Hepatic stellate cell (primary cell): Measurements from ENCODE around the gene TJP1.
A peak's percentile ranks its signal among the peaks of the same experiment; 100 is the strongest.
"Not testable (repeated sequence)": the region's sequence is repeated elsewhere in the genome, so short reads cannot be mapped to it uniquely, and the experiment has no call there.

Experiments
- DNase-seq: peaks from one replicate; pipeline ENCODE4 v3.0.0; 2011; ENCODE audit warnings: low spot score

The TJP1 gene

GRCh38 chr15:29681166-29681845 is 141.0 kb downstream of the TJP1 start:
- no peak for DNase-seq

DNA sequence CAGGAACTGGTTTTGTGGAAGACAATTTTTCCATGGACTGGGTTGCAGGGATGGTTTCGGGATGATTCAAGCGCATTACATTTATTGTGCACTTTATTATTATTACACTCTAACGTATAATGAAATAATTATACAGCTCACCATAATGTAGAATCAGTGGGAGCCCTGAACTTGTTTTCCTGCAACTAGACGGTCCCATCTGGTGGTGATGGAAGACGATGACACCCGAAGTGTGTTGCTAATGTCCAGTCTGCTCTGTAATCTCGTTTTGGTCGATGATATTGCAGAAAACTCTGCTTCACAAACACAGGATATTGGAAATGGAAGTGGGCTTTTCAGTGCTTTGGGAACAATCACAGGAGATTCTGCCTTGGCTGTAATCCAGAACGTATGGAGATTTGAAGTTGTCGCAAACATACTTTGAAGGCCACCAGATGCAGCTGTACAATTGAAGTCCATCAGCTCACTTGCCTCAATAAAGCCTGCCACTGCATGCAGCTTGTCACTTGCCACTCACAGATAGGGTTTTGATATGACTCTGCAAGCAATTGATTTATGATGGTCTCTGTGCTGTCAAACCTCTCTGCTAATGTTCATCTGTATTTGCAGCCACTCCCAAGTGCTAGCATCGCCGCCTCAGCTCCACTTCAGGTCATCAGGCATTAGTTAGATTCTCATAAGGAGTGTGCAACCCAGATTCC is 141.7 kb downstream of the TJP1 start:
- DNase-seq: no peak

GRCh38 chr15:29678504-29679034 is 143.7 kb downstream of the TJP1 start:
- DNase-seq: no peak

GRCh38 chr15:29677871-29678461 is 144.3 kb downstream of the TJP1 start:
- DNase-seq: no peak

DNA sequence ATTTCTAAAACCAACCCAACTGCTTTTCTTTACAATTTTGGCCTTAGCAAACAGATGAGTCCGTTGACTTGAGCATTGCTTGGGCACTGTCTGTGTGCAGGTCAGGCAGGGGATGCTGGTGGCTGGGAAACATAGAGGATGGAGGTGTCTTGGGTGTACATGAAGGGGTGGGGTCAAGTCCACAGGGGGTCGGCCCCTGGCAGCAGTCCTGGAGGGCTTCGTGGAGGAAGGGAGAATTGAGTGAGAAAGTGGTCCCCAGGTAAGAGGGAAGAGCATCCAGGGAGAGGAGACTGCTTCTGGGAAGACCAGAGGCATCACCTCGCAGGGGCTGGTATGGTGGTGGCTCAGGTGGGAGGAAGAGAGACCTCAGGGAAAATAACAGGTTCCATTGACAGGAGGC is 144.8 kb downstream of the TJP1 start:
- no peak for DNase-seq

GRCh38 chr15:29676961-29677402 is 145.3 kb downstream of the TJP1 start:
- DNase-seq: no peak

- DNase-seq: not testable (repeated sequence)
Measured at GRCh38 chr15:29676374-29676960, 145.8 kb downstream of the TJP1 start.

DNA sequence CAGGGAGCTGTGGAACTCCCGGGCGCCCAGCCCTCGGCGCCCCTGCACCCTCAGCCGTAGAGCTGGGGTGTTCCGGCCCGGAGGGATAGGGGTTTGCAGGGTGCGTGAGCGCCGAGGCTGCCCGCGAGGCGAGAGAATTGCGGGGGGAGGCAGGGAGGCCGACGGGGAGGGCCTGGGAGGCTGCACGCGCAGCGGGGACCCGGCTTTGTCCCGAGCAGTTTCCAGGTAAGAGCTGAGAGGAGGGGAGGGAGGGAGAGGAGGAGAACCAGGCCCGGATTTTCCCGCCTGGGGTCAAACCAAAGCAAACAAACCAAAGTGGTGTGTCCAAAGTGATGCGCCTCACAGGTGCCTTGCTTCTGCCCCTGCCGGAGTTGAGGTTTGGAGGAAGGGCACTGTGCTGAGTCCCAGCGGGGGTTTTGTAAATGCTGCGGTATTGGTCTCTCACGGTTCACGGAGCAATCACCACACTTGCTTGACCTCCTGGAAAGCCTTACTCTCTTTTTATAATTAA is 146.4 kb downstream of the TJP1 start:
- no peak for DNase-seq

- DNase-seq: peak; percentile 76
Measured at GRCh38 chr15:29674661-29675533, 147.4 kb downstream of the TJP1 start.

- DNase-seq: no peak
Measured at GRCh38 chr15:29672923-29673809, 149.1 kb downstream of the TJP1 start.

- no peak for DNase-seq
Measured at GRCh38 chr15:29672446-29672845, 149.8 kb downstream of the TJP1 start.

GRCh38 chr15:29672046-29672445 is 150.2 kb downstream of the TJP1 start:
- not testable (repeated sequence) for DNase-seq

DNA sequence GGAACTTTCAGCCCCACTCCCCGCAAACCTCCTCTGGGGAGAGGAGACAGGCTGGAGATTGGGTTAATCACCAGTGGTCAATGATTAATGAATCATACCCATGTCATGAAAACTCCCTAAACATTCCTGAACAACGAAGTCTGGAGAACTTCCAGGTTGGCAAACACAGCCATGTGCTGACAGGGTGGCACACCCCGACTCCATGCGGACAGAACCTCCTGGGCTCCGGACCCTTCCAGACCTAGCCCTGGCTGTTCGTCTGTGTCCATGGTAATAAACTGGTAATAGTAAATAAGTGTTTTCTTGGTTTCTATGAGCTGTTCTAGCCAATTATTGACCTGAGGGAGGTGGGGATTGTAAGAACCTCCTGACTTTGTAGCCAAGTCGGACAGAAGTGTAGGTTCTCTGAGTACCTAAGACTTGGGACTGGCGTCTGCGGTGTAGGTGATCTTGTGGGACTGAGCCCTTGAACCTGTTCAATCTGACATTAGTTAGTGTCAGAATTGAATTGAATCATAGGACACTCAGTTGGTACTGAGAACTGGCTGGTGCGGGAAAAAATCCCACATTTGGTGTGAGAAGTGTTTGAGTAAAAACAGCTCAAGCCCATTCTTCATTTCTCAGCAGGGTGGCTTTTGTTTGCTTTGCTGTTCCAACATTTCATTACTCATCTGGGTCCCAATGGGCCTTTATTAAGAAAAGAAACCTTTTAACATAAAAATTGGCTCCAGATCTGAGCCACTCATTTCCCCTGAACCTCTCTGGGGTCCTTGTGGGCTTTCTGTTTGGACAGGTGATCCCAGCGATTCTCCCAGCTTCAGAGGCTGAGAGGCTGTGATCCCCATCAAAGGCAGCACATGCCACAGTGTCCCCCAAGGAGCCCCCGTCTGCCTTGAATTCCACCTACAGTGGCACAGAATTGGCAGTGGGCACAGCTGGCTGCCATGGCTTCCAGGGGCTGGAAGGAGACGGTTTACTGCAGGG is 151.0 kb downstream of the TJP1 start:
- peak; percentile 81 for DNase-seq

GRCh38 chr15:29670266-29670665 is 152.0 kb downstream of the TJP1 start:
- no peak for DNase-seq

- peak; percentile 59 for DNase-seq
Measured at GRCh38 chr15:29669823-29670222, 152.4 kb downstream of the TJP1 start.

DNA sequence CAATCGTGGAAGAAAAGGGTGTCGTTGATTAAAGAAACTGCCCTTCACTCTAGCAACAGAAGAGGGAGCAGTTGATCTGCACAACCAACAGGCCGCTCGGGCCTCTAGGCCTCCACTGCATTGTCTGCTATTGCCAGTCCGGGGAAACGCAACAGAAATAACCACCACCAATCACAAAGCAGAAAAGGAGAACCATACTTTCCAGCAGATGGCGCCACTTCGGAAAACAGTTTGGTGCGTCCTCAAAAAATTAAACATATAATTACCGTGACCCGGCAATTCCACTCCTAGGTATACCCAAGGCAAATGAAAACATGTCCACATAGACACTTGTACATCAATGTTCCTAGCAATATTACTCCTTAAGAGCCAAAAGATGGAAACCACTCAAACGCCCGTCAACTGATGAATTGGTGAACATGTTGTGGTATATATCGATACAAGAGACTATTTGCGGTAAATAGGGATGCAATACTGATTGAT is 154.1 kb downstream of the TJP1 start:
- peak; percentile 68 for DNase-seq

DNA sequence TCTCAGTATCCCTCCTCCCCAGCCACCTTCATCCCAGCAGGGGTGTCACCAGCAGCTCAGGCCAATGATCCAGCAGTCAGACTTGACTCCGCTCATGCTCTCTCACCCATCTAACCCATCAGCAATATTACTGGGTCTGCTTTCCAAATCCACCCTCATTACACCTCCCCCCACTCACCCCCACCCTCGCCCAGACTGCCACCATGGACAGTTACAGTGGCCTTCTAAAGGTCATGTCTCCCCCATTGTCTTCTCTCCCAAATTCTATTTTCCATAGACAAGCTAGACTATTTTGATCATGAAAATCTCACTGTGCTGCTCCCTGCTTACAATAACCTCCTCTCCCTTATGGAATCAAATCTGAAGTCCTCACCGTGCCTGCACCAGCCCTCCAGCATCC is 156.0 kb downstream of the TJP1 start:
- DNase-seq: no peak

DNA sequence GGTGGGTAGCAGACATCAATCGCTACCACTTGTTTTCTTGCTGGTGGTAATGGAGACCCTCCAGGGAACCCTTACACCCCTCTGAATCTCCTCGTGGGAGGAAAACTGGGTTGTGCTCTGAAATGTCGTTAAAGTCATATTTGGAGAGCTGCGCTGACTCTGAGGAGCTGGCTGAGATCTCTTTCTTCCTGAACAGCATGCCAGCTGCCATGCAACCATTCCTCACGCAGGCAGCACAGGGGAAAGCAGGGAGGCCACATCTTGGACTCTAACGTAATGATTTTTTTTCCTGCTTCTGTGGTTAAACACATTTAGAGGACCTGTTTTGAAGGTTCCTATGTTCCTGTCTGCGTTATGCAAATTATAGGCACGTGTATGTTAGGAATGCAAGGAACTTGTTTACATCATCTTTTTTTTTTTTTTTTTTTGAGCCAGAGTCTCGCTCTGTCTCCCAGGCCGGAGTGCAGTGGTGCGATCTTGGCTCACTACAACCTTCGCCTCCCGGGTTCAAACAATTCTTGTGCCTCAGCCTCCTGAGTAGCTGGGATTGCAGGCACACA is 156.7 kb downstream of the TJP1 start:
- DNase-seq: no peak

DNA sequence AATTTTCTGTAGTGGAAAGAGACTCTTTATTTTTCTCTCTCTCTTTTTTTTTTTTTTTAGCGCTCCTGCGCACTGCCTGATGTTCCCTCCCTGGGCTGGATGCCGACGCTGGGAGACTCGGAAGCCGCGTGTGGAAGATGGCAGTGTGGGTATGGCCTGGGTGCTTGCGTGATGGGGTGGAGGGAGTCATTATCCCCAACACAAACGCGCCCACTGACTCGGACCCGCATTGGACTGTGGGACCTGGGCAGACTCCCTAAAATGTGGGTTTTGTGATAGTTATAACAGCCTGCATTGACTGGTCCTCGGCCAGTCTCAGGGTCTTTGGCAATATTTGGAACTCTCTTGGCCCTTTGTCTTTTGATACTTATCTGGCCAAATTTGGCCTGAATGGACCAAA is 157.9 kb downstream of the TJP1 start:
- no peak for DNase-seq
